ENCODE data around the gene CTNND2. TPM values are rescaled to one million over a fixed set of nuclear protein-coding genes. Genes with fewer than 3 reads are reported as not detected.

CTNND2 gene
- total RNA-seq, 2 donors from 2014 or later, result not detected

- no peak for ATAC-seq
- no peaks in the 10 kb centered on the region for H3K4me1 Mint-ChIP-seq (ENCODE audit: low read depth in 2 of 2)
- no peaks in the 10 kb centered on the region for H3K9me3 Mint-ChIP-seq
- no peaks in the 10 kb centered on the region for H3K36me3 Mint-ChIP-seq
- peaks cover 12 to 16% of the 10 kb centered on the region in 2 donors for H3K27me3 Mint-ChIP-seq
- no peak overlapping the region for H3K4me3 Mint-ChIP-seq
- H3K27ac Mint-ChIP-seq, result no peak overlapping the region
- no peak for DNase-seq (ENCODE audit: low spot score)
Measured at GRCh38 chr5:11273180-11273903, 630.9 kb downstream of the CTNND2 start.

- H3K4me3 Mint-ChIP-seq, result no peak overlapping the region
- no peaks in the 10 kb centered on the region for H3K36me3 Mint-ChIP-seq
- H3K27me3 Mint-ChIP-seq, result peaks cover 7 to 12% of the 10 kb centered on the region in 2 donors
- no peaks in the 10 kb centered on the region for H3K9me3 Mint-ChIP-seq
- H3K4me1 Mint-ChIP-seq (ENCODE audit: low read depth in 2 of 2), result no peaks in the 10 kb centered on the region
- no peak for ATAC-seq
- H3K27ac Mint-ChIP-seq, result no peak overlapping the region
- no peak for DNase-seq (ENCODE audit: low spot score)
Measured at GRCh38 chr5:11269515-11269914, 634.7 kb downstream of the CTNND2 start.

GRCh38 chr5:11268891-11269290 is 635.4 kb downstream of the CTNND2 start:
- no peak for ATAC-seq

GRCh38 chr5:11266331-11266730 is 637.9 kb downstream of the CTNND2 start:
- Mint-ChIP-seq H3K36me3 (no peaks in the 10 kb centered on the region), H3K27me3 (no peaks in the 10 kb centered on the region), H3K4me3 (no peak overlapping the region), H3K9me3 (no peaks in the 10 kb centered on the region), H3K27ac (no peak overlapping the region), H3K4me1 (ENCODE audit: low read depth in 2 of 2) (no peaks in the 10 kb centered on the region)
- no peak for ATAC-seq
- no peak for DNase-seq (ENCODE audit: low spot score)

More at GRCh38 chr5:11268891-11269290, 635.4 kb downstream of the CTNND2 start:
- H3K36me3 Mint-ChIP-seq, result no peaks in the 10 kb centered on the region
- no peak overlapping the region for H3K4me3 Mint-ChIP-seq
- no peak for DNase-seq (ENCODE audit: low spot score)
- no peaks in the 10 kb centered on the region for H3K4me1 Mint-ChIP-seq (ENCODE audit: low read depth in 2 of 2)
- H3K27ac Mint-ChIP-seq, result no peak overlapping the region
- peaks cover 6 to 8% of the 10 kb centered on the region in 2 donors for H3K27me3 Mint-ChIP-seq
- H3K9me3 Mint-ChIP-seq, result no peaks in the 10 kb centered on the region

GRCh38 chr5:11261241-11261640 is 643.0 kb downstream of the CTNND2 start:
- no peaks in the 10 kb centered on the region for H3K4me1 Mint-ChIP-seq (ENCODE audit: low read depth in 2 of 2)

GRCh38 chr5:11258001-11258400 is 646.2 kb downstream of the CTNND2 start:
- H3K27me3 Mint-ChIP-seq, result no peaks in the 10 kb centered on the region
- DNase-seq (ENCODE audit: low spot score) (no peak), ATAC-seq (no peak)
- peaks cover 0 to 5% of the 10 kb centered on the region in 2 donors for H3K4me1 Mint-ChIP-seq (ENCODE audit: low read depth in 2 of 2)
- H3K9me3 Mint-ChIP-seq, result no peaks in the 10 kb centered on the region
- no peak overlapping the region for H3K27ac Mint-ChIP-seq
- no peaks in the 10 kb centered on the region for H3K36me3 Mint-ChIP-seq
- no peak overlapping the region for H3K4me3 Mint-ChIP-seq

More at GRCh38 chr5:11261241-11261640, 643.0 kb downstream of the CTNND2 start:
- ATAC-seq, result no peak
- Mint-ChIP-seq H3K9me3 (no peaks in the 10 kb centered on the region), H3K4me3 (no peak overlapping the region), H3K27ac (no peak overlapping the region), H3K36me3 (no peaks in the 10 kb centered on the region), H3K27me3 (no peaks in the 10 kb centered on the region)
- no peak for DNase-seq (ENCODE audit: low spot score)

- Mint-ChIP-seq H3K27ac (no peak overlapping the region), H3K4me3 (no peak overlapping the region), H3K27me3 (no peaks in the 10 kb centered on the region), H3K9me3 (no peaks in the 10 kb centered on the region), H3K4me1 (ENCODE audit: low read depth in 2 of 2) (peaks cover 0 to 5% of the 10 kb centered on the region in 2 donors), H3K36me3 (no peaks in the 10 kb centered on the region)
- no peak for DNase-seq (ENCODE audit: low spot score)
- no peak for ATAC-seq
Measured at GRCh38 chr5:11252523-11252922, 651.7 kb downstream of the CTNND2 start.

- H3K27ac Mint-ChIP-seq, result no peak overlapping the region
- H3K27me3 Mint-ChIP-seq, result no peaks in the 10 kb centered on the region
- DNase-seq (ENCODE audit: low spot score) (no peak), ATAC-seq (no peak)
- H3K4me3 Mint-ChIP-seq, result no peak overlapping the region
- no peaks in the 10 kb centered on the region for H3K9me3 Mint-ChIP-seq
- H3K36me3 Mint-ChIP-seq, result no peaks in the 10 kb centered on the region
- peaks cover 0 to 5% of the 10 kb centered on the region in 2 donors for H3K4me1 Mint-ChIP-seq (ENCODE audit: low read depth in 2 of 2)
Measured at GRCh38 chr5:11252075-11252474, 652.2 kb downstream of the CTNND2 start.

GRCh38 chr5:11251247-11251646 is 653.0 kb downstream of the CTNND2 start:
- Mint-ChIP-seq H3K27ac (no peak overlapping the region), H3K27me3 (no peaks in the 10 kb centered on the region), H3K36me3 (no peaks in the 10 kb centered on the region), H3K9me3 (no peaks in the 10 kb centered on the region), H3K4me3 (no peak overlapping the region), H3K4me1 (ENCODE audit: low read depth in 2 of 2) (peaks cover 0 to 5% of the 10 kb centered on the region in 2 donors)
- DNase-seq (ENCODE audit: low spot score) (no peak), ATAC-seq (no peak)

GRCh38 chr5:11248966-11249365 is 655.3 kb downstream of the CTNND2 start:
- Mint-ChIP-seq H3K36me3 (no peaks in the 10 kb centered on the region), H3K27ac (no peak overlapping the region), H3K4me1 (ENCODE audit: low read depth in 2 of 2) (peaks cover 0 to 2% of the 10 kb centered on the region in 2 donors), H3K4me3 (no peak overlapping the region), H3K27me3 (no peaks in the 10 kb centered on the region), H3K9me3 (no peaks in the 10 kb centered on the region)
- no peak for DNase-seq (ENCODE audit: low spot score)
- no peak for ATAC-seq

- DNase-seq (ENCODE audit: low spot score), result no peak
- H3K27me3 Mint-ChIP-seq, result no peaks in the 10 kb centered on the region
- no peaks in the 10 kb centered on the region for H3K36me3 Mint-ChIP-seq
- H3K27ac Mint-ChIP-seq, result no peak overlapping the region
- H3K4me3 Mint-ChIP-seq, result no peak overlapping the region
- peaks cover 0 to 2% of the 10 kb centered on the region in 2 donors for H3K4me1 Mint-ChIP-seq (ENCODE audit: low read depth in 2 of 2)
- no peak for ATAC-seq
- H3K9me3 Mint-ChIP-seq, result no peaks in the 10 kb centered on the region
Measured at GRCh38 chr5:11247224-11247623, 657.0 kb downstream of the CTNND2 start.

- ATAC-seq (peak in 1 of 2 donors; percentile 31), DNase-seq (ENCODE audit: low spot score) (no peak)
- H3K9me3 Mint-ChIP-seq, result peaks cover 12% of the 10 kb centered on the region
- H3K27me3 Mint-ChIP-seq, result no peaks in the 10 kb centered on the region
- no peak overlapping the region for H3K27ac Mint-ChIP-seq
- H3K4me3 Mint-ChIP-seq, result peak overlapping the region; percentile 14
- peaks cover 12 to 14% of the 10 kb centered on the region in 2 donors for H3K4me1 Mint-ChIP-seq (ENCODE audit: low read depth in 2 of 2)
- H3K36me3 Mint-ChIP-seq, result peaks cover 15% of the 10 kb centered on the region
Measured at GRCh38 chr5:11240293-11241190, 663.7 kb downstream of the CTNND2 start.

- DNase-seq (ENCODE audit: low spot score) (no peak), ATAC-seq (no peak)
- H3K27me3 Mint-ChIP-seq, result no peaks in the 10 kb centered on the region
- H3K4me3 Mint-ChIP-seq, result no peak overlapping the region
- H3K4me1 Mint-ChIP-seq (ENCODE audit: low read depth in 2 of 2), result peaks cover 18 to 20% of the 10 kb centered on the region in 2 donors
- H3K36me3 Mint-ChIP-seq, result peaks cover 15% of the 10 kb centered on the region
- H3K27ac Mint-ChIP-seq, result no peak overlapping the region
- H3K9me3 Mint-ChIP-seq, result peaks cover 12% of the 10 kb centered on the region
Measured at GRCh38 chr5:11239261-11240015, 664.8 kb downstream of the CTNND2 start.

Measured in natural killer cell treated with Interleukin-12 subunit alpha and Interleukin-12 subunit beta and Interleukin-15 and Interleukin-18, amount 100 ng/mL, for 72 hours (primary cell).